Thoracic aorta (tissue), 2 donors: ENCODE results near the gene MSN. TPM values are rescaled to one million over a fixed set of nuclear protein-coding genes. Genes with fewer than 3 reads are reported as not detected.
A peak's percentile ranks its signal among the peaks of the same experiment; 100 is the strongest.
"Not testable (repeated sequence)": the region's sequence is repeated elsewhere in the genome, so short reads cannot be mapped to it uniquely, and the experiment has no call there.

Experiments
- ATAC-seq: fragments of 150-250 bp; one replicate; pipeline ENCODE4 v1.8.0; 2017; ENCODE audit warnings: low read depth; ENCODE audit not compliant: insufficient number of reproducible peaks, low FRiP score
- DNase-seq: peaks from one replicate; pipeline ENCODE4 v3.0.0-alpha.2; 2020; ENCODE audit warnings: low spot score
- H3K27ac ChIP-seq, 2 donors: fragments of 200-600 bp; sonication (generic); 1 replicate in 1 of 2; 2 replicates in 1 of 2; pipeline ENCODE4 v1.5.1; 2016; ENCODE audit warnings: mild to moderate bottlenecking in 2 of 2, moderate library complexity in 2 of 2
- H3K27me3 ChIP-seq: fragments of 200-600 bp; sonication (generic); replicated peaks from 2 replicates; pipeline ENCODE4 v1.6.0; 2016; ENCODE audit warnings: mild to moderate bottlenecking; ENCODE audit not compliant: insufficient read depth
- H3K36me3 ChIP-seq: fragments of 200-600 bp; sonication (generic); one replicate; pipeline ENCODE4 v1.5.1; 2016
- H3K4me1 ChIP-seq, 2 donors: fragments of 200-600 bp; sonication (generic); 1 replicate in 1 of 2; 2 replicates in 1 of 2; pipeline versions ENCODE4 v1.5.1 to v1.6.0; 2016; ENCODE audit warnings: low read depth in 2 of 2, mild to moderate bottlenecking in 1 of 2; ENCODE audit not compliant: control insufficient read depth in 1 of 2
- H3K4me3 ChIP-seq: fragments of 200-600 bp; sonication (generic); 2 replicates; pipeline ENCODE4 v1.5.1; 2016; ENCODE audit warnings: mild to moderate bottlenecking
- H3K9me3 ChIP-seq: fragments of 200-600 bp; sonication (generic); 2 replicates; pipeline ENCODE4 v1.5.1; 2016
- CTCF ChIP-seq: fragments of 200-600 bp; sonication (generic); IDR thresholded peaks from one replicate; pipeline ENCODE4 v1.5.1; 2019; ENCODE audit warnings: antibody characterized with exemption
- total RNA-seq, 2 donors: library from RNA; depleted of rRNA; stranded (reverse); fragments of >200 nt; gene quantifications; one replicate each; pipeline versions ENCODE4 v1.1.0 to v1.2.3, GENCODE V29; 2016

The MSN gene
- total RNA-seq, 2 donors from 2014 or later: 365 to 428 TPM

DNA sequence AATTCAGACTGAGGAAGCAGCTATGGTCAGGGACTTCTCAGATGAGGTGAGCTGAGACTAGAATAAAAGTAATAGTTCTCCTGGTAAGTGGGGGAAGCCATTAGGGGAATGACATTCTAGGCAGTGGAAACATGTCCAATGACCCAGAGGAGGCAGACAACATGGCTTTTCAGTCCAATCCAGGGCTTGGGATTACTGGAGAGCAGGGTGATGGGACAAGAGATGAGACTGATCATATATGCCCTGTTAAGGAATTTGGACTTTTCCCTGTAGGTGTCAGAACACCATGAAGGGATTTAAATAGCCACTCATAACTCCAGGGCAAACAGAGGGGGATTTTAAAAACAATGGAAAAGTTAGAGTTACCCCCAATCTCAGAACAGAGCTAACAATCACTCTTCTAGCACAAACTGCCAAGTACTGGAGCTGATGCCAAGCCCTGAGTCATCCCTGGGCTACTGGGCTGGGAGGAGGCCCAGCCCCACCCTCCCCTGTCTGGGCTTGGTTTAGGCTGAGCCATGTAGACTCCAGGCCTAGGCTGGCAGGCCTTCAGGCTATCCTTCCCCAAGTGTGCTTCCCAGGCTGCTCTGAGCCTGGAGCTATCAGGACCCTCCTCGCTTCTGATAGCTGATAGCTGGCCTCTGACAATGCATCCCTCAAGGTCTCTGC, 22.7 kb upstream of the MSN start:
- no peaks in the 10 kb centered on the region for H3K27me3 ChIP-seq
- no peaks in the 10 kb centered on the region for H3K9me3 ChIP-seq
- TF ChIP-seq CTCF: no peak
- H3K27ac ChIP-seq: peak overlapping the region; percentile 79 to 87
- H3K4me3 ChIP-seq: no peak overlapping the region
- H3K4me1 ChIP-seq: peaks cover 19 to 24% of the 10 kb centered on the region in 2 donors
- DNase-seq: peak; percentile 71
- H3K36me3 ChIP-seq: no peaks in the 10 kb centered on the region
- peak; percentile 77 for ATAC-seq

DNA sequence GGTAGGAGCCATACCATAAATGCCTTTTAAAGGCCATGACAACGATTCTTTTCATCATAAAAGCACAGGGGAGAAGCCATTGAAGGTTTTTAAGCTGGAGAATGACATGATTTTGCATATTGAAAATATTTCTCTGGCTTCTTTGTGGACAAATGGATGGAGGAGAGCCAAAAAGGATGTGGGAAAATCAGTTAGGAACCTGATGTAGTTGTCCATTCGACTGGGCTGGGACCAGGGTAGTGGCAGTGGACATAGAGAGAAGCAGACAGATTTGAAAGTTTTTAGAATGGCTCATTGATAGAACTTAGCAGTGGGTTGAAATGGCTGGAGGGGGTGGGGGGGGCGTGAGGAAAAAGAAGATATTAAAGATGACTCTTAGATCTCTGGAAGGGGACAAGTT, 19.7 kb upstream of the MSN start:
- ATAC-seq (no peak), DNase-seq (no peak)
- no peaks in the 10 kb centered on the region for H3K9me3 ChIP-seq
- no peak for TF ChIP-seq CTCF
- no peaks in the 10 kb centered on the region for H3K36me3 ChIP-seq
- no peak overlapping the region for H3K27ac ChIP-seq
- H3K4me3 ChIP-seq: no peak overlapping the region
- H3K4me1 ChIP-seq: peaks cover 14 to 19% of the 10 kb centered on the region in 2 donors
- H3K27me3 ChIP-seq: no peaks in the 10 kb centered on the region

GRCh38 chrX:65652098-65652497, 15.4 kb upstream of the MSN start:
- Histone ChIP-seq H3K36me3 (no peaks in the 10 kb centered on the region), H3K9me3 (no peaks in the 10 kb centered on the region)
- no peak for TF ChIP-seq CTCF

DNA sequence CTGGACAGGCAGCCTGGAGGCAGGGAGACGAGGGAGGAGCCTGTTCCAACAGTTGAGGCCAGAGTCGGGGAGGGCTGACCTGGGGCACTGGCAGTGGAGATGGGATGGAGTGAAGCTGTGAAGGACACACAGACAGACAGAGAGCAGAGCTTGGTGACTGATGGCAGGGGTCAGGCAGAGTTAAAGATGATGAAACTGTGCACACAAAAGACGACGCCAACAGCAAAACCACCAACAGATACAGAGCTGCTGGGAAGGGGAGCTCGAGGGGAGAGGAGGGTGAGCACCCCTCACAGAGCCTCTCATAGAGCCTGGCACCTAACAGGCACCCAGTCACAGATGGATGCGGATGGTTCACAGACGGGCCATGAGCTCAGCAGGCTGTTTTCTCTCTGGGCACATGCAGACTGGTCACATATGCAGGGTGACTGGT, 10.4 kb upstream of the MSN start:
- not testable (repeated sequence) for H3K4me1 ChIP-seq, H3K36me3 ChIP-seq, H3K27me3 ChIP-seq, H3K9me3 ChIP-seq, DNase-seq, H3K4me3 ChIP-seq, ATAC-seq, H3K27ac ChIP-seq

More at GRCh38 chrX:65652098-65652497, 15.4 kb upstream of the MSN start:
- Histone ChIP-seq H3K27me3 (no peaks in the 10 kb centered on the region), H3K27ac (no peak overlapping the region), H3K4me1 (no peaks in the 10 kb centered on the region), H3K4me3 (no peak overlapping the region)
- no peak for ATAC-seq
- DNase-seq: no peak

DNA sequence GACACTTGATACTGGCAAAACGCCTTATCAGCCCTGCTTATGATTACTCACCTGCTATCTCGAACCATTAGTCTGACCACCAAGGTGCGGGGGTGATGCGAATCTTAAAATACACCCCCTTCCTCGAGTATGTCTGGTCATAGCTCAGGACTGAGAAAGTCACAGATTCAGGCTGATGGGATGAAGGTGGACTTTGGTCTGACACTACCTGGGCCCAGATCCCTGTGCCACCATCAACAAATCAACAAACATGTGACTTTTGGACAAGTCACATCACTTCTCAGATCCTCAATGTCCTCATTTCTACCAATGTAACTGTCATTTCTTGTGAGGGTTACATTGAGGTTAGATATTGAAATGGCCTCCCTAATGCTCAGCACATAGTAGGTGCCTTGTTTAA, 9.8 kb upstream of the MSN start:
- H3K27ac ChIP-seq: no peak overlapping the region
- DNase-seq (no peak), ATAC-seq (no peak)
- no peaks in the 10 kb centered on the region for H3K4me1 ChIP-seq
- no peak for TF ChIP-seq CTCF
- H3K4me3 ChIP-seq: no peak overlapping the region
- no peaks in the 10 kb centered on the region for H3K36me3 ChIP-seq
- no peaks in the 10 kb centered on the region for H3K9me3 ChIP-seq
- no peaks in the 10 kb centered on the region for H3K27me3 ChIP-seq

DNA sequence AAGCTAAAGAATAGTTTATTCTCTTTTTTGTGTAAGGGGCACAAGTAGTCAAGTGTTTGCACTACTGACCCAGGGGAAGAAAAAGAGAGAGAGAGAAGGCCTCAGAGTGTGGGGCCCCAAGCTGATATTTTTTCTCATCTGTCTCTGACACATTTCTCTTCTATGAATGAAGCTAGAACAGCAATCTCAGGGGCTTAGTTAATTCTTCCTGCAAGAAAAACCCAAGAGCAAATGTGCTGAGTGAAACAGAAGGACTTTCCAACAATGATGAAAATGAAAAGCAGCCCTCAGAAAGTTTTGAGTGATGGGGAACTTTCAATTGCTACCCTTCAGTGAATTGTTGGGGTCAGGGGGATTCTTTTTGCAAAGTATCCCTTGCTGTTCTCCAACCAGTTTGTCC, 9.2 kb upstream of the MSN start:
- Histone ChIP-seq H3K4me3 (no peak overlapping the region), H3K4me1 (no peaks in the 10 kb centered on the region), H3K27me3 (no peaks in the 10 kb centered on the region), H3K9me3 (no peaks in the 10 kb centered on the region), H3K36me3 (no peaks in the 10 kb centered on the region), H3K27ac (no peak overlapping the region)
- no peak for DNase-seq
- no peak for ATAC-seq
- TF ChIP-seq CTCF: no peak
